GM23248 (cell line): ENCODE measurements around the gene APEH. TPM values are rescaled to one million over a fixed set of nuclear protein-coding genes. Genes with fewer than 3 reads are reported as not detected.

ENCODE experiments used
- DNase-seq: peaks from one replicate; pipeline ENCODE4 v3.0.0-alpha.2; 2015
- H2AFZ ChIP-seq: fragments of 200-600 bp; sonication (generic); 2 replicates; pipeline ENCODE4 v1.6.1; 2016; ENCODE audit warnings: antibody characterized with exemption
- H3F3A ChIP-seq: fragments of 200-600 bp; sonication (generic); 2 replicates; pipeline ENCODE4 v1.6.1; 2016; ENCODE audit warnings: mild to moderate bottlenecking, antibody characterized with exemption, mixed run types; ENCODE audit not compliant: insufficient read depth
- H3K27ac ChIP-seq: fragments of 200-600 bp; sonication (generic); 2 replicates; pipeline ENCODE4 v1.5.1; 2016; ENCODE audit warnings: mild to moderate bottlenecking
- H3K27me3 ChIP-seq: fragments of 200-600 bp; sonication (generic); replicated peaks from 2 replicates; pipeline ENCODE4 v1.6.1; 2016; ENCODE audit warnings: mild to moderate bottlenecking; ENCODE audit not compliant: insufficient read depth
- H3K36me3 ChIP-seq: fragments of 200-600 bp; sonication (generic); 2 replicates; pipeline ENCODE4 v1.6.1; 2016; ENCODE audit warnings: low read depth, mild to moderate bottlenecking
- H3K4me1 ChIP-seq: fragments of 200-600 bp; sonication (generic); 2 replicates; pipeline ENCODE4 v1.6.1; 2016; ENCODE audit warnings: mild to moderate bottlenecking; ENCODE audit not compliant: insufficient read depth
- H3K4me2 ChIP-seq: fragments of 200-600 bp; sonication (generic); one replicate; pipeline ENCODE4 v1.6.1; 2016; ENCODE audit warnings: mild to moderate bottlenecking; ENCODE audit not compliant: unreplicated experiment
- H3K4me3 ChIP-seq: fragments of 200-600 bp; sonication (generic); 2 replicates; pipeline ENCODE4 v1.5.1; 2016; ENCODE audit warnings: mild to moderate bottlenecking
- H3K79me2 ChIP-seq: fragments of 200-600 bp; sonication (generic); 2 replicates; pipeline ENCODE4 v1.6.1; 2016; ENCODE audit warnings: mild to moderate bottlenecking; ENCODE audit not compliant: insufficient read depth
- H3K9ac ChIP-seq: fragments of 200-600 bp; sonication (generic); 2 replicates; pipeline ENCODE4 v1.6.1; 2016; ENCODE audit warnings: mild to moderate bottlenecking
- H3K9me2 ChIP-seq: fragments of 200-600 bp; sonication (generic); 2 replicates; pipeline ENCODE4 v1.6.1; 2016; ENCODE audit warnings: mixed run types, mild to moderate bottlenecking, moderate library complexity; ENCODE audit not compliant: insufficient read depth
- H3K9me3 ChIP-seq: fragments of 200-600 bp; sonication (generic); one replicate; pipeline ENCODE4 v1.6.1; 2017; ENCODE audit warnings: low read depth
- H4K20me1 ChIP-seq: fragments of 200-600 bp; sonication (generic); 2 replicates; pipeline ENCODE4 v1.6.0; 2016; ENCODE audit not compliant: insufficient read depth
- EZH2 ChIP-seq: fragments of 200-600 bp; sonication (generic); IDR thresholded peaks from 2 replicates; pipeline ENCODE4 v1.6.1; 2018; ENCODE audit warnings: antibody characterized with exemption, mild to moderate bottlenecking; ENCODE audit not compliant: insufficient read depth, poor library complexity, severe bottlenecking
- EZH2phosphoT487 ChIP-seq: fragments of 200-600 bp; sonication (generic); IDR thresholded peaks from 2 replicates; pipeline ENCODE4 v1.6.1; 2018; ENCODE audit warnings: antibody characterized with exemption, moderate library complexity, mild to moderate bottlenecking, low read depth; ENCODE audit not compliant: insufficient read depth
- whole genome bisulfite sequencing, 2 experiments: methylation state at CpG; one replicate each; pipeline ENCODE4 v1.1.6; 2015 to 2017; ENCODE audit warnings: low lambda C conversion rate in 2 of 2, low coverage in 1 of 2; ENCODE audit errors: missing lambda C conversion rate in 2 of 2; 5-methylcytosine and 5-hydroxymethylcytosine counted together
- in situ Hi-C: fragments of 300-500 bp; cut with MboI; formaldehyde crosslinking; loops from 2 replicates; pipeline ENCODE4 v1.15.0; 2020
- polyA plus RNA-seq: library from polyadenylated mRNA; unstranded; fragments of >200 nt; fragmentation: Nextera tagmentation; extraction: Ambion mirVana; gene quantifications from 2 replicates; pipeline ENCODE4 v1.2.1, GENCODE V29; 2016
- total RNA-seq: library from RNA; depleted of rRNA; stranded (reverse); fragments of >200 nt; shearing (Covaris generic); gene quantifications from 2 replicates; pipeline ENCODE4 v1.2.3, GENCODE V29; 2014

APEH gene
- total and polyA plus RNA-seq, 2 experiments from 2014 or later = 89.1 to 108 TPM

GRCh38 chr3:49711489-49711888 lies 37.3 kb downstream of the APEH start:
- Histone ChIP-seq H3K9me3 (no peaks in the 10 kb centered on the region), H4K20me1 (no peaks in the 10 kb centered on the region), H3K4me1 (no peaks in the 10 kb centered on the region), H3K9me2 (no peaks in the 10 kb centered on the region), H3K27me3 (no peaks in the 10 kb centered on the region), H2AFZ (no peak overlapping the region), H3K4me2 (no peak overlapping the region), H3K27ac (no peak overlapping the region), H3K4me3 (no peak overlapping the region), H3K36me3 (no peaks in the 10 kb centered on the region), H3K79me2 (no peaks in the 10 kb centered on the region), H3F3A (0 out of 2 replicates have a peak, but pooled peaks cover 3% of the 10 kb centered on the region), H3K9ac (no peak overlapping the region)
- 96 to 99% methylated on average over 5 of the region's 5 CpGs for WGBS, 2 experiments
- no peak for DNase-seq
- TF ChIP-seq EZH2 (no peak), EZH2phosphoT487 (no peak)
- in situ Hi-C loops = no loop called here

DNA sequence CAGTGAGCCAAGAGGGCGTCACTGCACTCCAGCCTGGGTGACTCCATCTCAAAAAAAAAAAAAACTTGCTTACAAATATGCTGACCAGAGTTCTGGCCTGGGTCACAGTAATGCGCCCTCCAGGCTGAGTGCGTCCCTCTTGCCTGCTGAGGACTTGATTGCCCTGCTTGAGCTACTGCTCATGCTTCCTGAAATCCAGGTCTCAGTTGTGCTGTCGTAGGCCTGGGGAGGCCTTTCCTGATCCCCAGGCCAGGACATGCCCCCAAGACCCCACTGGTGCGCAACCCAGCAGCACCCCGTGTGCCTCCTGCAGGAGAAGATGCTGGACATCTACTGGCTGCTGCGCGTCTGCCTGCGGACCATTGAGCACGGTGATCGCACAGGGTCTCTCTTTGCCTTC lies 38.0 kb downstream of the APEH start:
- no peaks in the 10 kb centered on the region for H3K79me2 ChIP-seq
- no peak for DNase-seq
- no peak overlapping the region for H2AFZ ChIP-seq
- 94 to 95% methylated on average over 11 of the region's 11 CpGs for WGBS, 2 experiments
- no peaks in the 10 kb centered on the region for H3F3A ChIP-seq
- H3K9me2 ChIP-seq = no peaks in the 10 kb centered on the region
- no peak overlapping the region for H3K27ac ChIP-seq
- H3K9me3 ChIP-seq = no peaks in the 10 kb centered on the region
- H3K4me3 ChIP-seq = no peak overlapping the region
- H4K20me1 ChIP-seq = no peaks in the 10 kb centered on the region
- H3K4me1 ChIP-seq = no peaks in the 10 kb centered on the region
- H3K36me3 ChIP-seq = no peaks in the 10 kb centered on the region
- no peak overlapping the region for H3K9ac ChIP-seq
- TF ChIP-seq EZH2phosphoT487 (no peak), EZH2 (no peak)
- in situ Hi-C loops = no loop called here
- no peak overlapping the region for H3K4me2 ChIP-seq
- no peaks in the 10 kb centered on the region for H3K27me3 ChIP-seq

GRCh38 chr3:49712631-49713317 lies 38.6 kb downstream of the APEH start:
- WGBS, 2 experiments = 65 to 70% methylated on average over 6 to 7 of the region's 7 CpGs
- Histone ChIP-seq H3K27me3 (no peaks in the 10 kb centered on the region), H3K9me2 (no peaks in the 10 kb centered on the region), H3K4me1 (no peaks in the 10 kb centered on the region), H3K79me2 (no peaks in the 10 kb centered on the region), H3K9ac (no peak overlapping the region), H3K4me3 (no peak overlapping the region), H2AFZ (no peak overlapping the region), H3K27ac (no peak overlapping the region), H3K36me3 (no peaks in the 10 kb centered on the region), H3K9me3 (no peaks in the 10 kb centered on the region), H3K4me2 (no peak overlapping the region), H3F3A (no peaks in the 10 kb centered on the region), H4K20me1 (no peaks in the 10 kb centered on the region)
- TF ChIP-seq EZH2 = no peak
- no peak for TF ChIP-seq EZH2phosphoT487
- no peak for DNase-seq
- in situ Hi-C loops = no loop called here

DNA sequence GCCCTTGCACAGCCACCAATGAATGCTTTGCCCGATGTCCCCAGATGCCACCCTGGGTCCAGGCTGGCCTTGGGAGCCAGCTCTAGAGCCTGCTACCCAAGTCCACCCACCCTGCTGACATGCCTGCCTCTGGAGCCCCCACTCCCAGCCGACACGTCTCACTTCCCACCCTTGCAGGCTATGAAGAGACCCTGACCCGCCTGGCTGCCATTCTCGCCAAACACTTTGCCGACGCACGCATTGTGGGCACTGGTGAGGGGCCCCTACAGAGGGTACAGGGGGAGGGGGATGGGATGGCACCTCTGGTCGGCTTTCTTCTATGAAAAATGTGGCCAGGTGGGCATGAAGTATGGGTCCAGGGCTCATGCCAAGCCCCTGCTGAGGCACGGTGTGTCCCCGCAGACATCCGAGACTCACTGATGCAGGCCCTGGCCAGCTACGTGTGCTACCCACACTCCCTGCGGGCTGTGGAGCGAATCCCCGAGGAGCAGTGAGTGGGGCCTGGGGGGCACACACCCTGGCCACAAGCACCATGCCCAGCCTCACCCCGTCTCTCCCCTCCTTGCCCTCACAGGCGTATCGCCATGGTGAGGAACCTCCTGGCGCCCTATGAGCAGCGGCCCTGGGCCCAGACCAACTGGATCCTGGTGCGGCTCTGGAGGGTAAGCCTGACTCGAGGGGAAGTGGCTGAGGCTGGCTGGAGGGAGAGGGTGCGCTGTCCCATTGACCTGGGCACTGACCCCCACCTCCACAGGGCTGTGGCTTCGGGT lies 39.4 kb downstream of the APEH start:
- H4K20me1 ChIP-seq = no peaks in the 10 kb centered on the region
- H3K9ac ChIP-seq = no peak overlapping the region
- H3K9me3 ChIP-seq = no peaks in the 10 kb centered on the region
- H3K79me2 ChIP-seq = no peaks in the 10 kb centered on the region
- H3K36me3 ChIP-seq = no peaks in the 10 kb centered on the region
- no peak overlapping the region for H2AFZ ChIP-seq
- no peak for TF ChIP-seq EZH2
- TF ChIP-seq EZH2phosphoT487 = no peak
- no peaks in the 10 kb centered on the region for H3F3A ChIP-seq
- in situ Hi-C loops = no loop called here
- 89 to 91% methylated on average over 25 of the region's 25 CpGs for WGBS, 2 experiments
- H3K9me2 ChIP-seq = no peaks in the 10 kb centered on the region
- H3K4me3 ChIP-seq = no peak overlapping the region
- H3K4me2 ChIP-seq = no peak overlapping the region
- H3K27me3 ChIP-seq = no peaks in the 10 kb centered on the region
- no peaks in the 10 kb centered on the region for H3K4me1 ChIP-seq
- no peak for DNase-seq
- H3K27ac ChIP-seq = no peak overlapping the region
